NOMO-1 treated with dmso at 0.1 percent for 144 hours (cell line): Measurements from ENCODE around the gene PAIP2.
"Not testable (repeated sequence)": the region's sequence is repeated elsewhere in the genome, so short reads cannot be mapped to it uniquely, and the experiment has no call there.

Source experiments
- DNase-seq: peaks from one replicate; lab custom pipeline; 2025; ENCODE audit not compliant: unreplicated experiment; lab: John Stamatoyannopoulos, UW

Gene PAIP2

DNA sequence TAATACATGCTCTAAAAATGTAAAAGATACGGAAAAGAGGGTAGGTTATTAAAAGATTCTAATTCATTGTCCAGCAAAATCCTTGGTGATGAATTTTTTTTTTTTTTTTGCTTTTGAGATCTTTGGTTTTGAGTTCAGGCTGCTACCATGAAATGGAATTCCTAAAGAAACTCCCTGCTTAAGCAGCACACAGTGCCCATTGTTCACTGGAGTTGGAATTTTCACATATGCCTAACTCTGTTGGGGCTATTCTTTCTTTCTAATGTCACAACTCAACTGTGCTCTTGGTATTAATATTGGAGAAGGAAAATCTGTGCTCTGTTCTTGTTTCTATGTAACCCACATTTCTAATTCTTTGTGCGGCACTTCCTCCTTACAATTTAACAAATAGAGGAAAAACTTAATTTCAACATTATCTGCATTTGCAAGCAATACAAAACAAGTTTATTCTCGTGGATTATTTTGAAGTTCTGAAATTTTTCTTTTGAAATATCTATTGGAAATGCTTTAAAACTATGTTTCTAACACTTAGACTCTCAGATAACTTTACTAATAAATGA, 26.5 kb upstream of the PAIP2 start:
- DNase-seq: no peak

DNA sequence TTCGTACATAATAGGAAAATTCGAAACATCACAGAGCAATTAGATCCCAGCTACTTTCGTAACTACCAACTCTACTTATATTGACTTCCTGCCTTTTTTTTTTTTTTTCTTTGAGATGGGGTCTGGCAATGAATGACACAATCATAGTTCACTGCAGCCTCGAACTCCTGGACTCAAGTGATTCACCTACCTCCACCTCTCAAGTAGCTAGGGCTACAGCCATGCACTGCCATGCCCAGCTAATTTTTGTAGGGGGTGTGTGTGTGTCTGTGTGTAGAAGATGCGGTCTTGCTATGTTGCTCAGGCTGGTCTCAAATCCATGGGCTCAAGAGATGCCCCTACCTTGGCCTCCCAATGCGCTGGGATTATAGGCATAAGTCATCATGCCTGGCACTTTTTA, 5.8 kb upstream of the PAIP2 start:
- no peak for DNase-seq

DNA sequence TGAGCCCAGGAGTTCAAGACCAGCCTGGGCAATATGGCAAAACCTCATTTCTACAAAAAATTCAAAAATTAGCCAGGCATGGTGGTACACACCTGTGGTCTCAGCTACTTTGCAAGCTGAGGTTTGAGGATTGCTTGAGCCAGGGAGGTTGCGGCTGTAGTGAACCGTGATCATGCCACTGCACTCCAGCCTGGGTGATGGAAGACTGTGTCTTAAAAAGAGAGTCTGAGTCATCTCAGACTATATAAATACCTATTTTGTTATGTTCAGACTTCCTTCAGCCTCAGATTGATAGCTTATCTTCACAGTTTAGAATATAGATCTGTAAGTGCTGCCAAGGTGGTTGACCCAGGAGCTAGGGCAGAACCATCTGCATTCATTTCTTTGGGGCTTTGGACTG, 1.6 kb upstream of the PAIP2 start:
- no peak for DNase-seq

DNA sequence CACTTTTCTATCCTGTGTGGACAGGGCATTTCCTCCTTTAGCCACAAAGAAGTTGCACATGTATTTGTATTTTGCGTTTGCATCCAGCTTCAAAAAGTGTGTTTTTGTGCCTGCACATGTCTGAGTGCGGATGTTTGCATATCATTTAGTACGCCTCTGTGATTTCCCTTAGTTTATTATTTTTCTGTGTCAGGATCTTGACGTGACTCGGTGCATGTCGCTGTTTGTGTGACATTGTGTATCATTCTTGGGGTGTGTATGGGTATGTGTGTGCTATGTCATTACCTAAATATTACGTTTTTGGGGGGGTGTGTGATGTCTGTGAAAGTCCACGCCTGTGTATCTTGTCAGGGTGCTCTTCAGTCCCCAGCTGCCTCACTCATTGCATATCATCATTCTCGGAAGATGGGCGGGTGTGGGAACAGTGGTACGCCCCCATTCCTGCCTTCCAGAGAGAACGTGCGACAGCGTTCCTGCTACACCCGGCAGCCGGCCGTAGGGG, 416 bp upstream of the PAIP2 start:
- DNase-seq: no peak

DNA sequence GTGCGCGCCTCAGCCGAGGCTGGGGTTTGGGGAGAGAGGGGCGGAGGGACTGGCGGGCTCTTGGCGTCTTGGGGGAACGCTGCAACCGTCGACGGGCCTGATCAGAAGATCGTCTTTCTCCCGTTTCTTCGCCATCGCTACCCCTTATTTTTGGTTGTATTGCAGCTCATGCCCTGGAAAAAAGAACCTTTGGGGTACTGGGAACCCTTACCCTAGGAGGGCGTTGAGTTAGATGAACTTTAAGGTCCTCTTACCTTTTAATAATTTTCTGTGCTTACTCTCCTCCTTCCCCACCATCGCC, 719 bp downstream of the PAIP2 start:
- no peak for DNase-seq

DNA sequence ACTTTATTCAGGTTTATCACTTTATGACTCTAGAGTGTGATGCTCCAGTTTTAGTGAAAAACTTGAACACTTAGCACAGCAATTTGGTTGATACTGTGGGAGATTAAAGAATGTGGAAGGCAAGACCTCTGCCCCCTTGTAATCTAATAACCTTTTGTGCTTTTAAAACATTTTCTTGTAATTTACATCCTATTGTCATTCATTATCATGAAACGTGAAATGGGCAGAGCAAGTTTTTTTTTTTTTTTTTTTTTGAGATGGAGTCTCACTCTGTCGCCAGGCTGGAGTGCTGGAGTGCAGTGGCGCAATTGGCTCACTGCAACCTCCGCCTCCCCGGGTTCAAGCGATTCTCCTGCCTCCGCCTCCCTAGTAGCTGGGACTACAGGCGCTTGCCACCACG, 1.8 kb downstream of the PAIP2 start:
- DNase-seq: no peak

DNA sequence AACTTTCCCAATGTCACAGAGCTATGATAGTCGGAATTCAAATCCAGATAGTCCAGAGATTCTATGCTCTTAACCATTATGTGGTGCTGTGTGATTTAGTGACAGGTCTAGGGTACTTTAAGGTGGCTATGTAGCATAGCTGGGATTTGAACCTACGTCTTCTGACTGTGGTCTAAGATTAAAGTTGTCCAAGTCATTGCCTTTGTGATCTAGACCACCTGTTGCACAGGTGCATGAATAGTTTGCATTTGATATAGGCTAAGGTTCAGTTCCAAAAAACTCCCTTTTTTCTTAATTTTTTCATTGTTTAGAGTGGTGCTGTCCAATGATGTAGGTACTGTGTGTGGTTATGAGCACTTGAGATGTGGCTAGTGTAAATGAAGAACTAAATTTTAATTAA, 2.5 kb downstream of the PAIP2 start:
- no peak for DNase-seq

DNA sequence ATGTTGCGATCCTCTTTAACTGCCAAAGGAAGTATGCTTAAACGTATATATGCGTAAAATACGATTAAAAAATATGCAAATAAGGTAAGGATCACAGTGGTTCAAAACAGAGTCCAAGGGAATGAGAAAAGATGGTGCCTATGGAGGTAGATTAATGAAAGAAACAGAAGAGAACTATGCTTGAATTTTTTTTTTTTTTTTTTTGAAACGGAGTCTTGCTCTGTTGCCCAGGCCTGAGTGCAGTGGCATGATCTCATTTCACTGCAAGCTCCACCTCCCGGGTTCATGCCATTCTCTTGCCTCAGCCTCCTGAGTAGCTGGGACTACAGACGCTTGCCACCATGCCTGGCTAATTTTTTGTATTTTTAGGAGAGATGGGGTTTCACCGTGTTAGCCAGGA, 3.8 kb downstream of the PAIP2 start:
- DNase-seq: not testable (repeated sequence)

DNA sequence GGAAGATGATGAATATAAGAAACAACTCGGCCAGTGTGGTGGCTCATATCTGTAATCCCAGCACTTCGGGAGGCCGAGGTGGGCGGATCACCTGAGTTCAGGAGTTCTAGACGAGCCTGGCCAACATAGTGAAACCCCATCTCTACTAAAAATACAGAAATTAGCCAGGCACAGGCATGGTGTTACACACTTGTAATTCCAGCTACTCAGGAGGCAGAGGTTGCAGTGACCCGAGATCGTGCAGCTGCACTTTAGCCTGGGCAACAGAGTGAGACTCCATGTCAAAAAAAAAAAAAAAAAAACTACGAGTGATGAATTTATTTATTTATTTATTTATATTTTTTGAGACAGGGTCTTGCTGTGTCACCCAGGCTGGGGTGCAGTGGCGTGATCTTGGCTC, 6.2 kb downstream of the PAIP2 start:
- DNase-seq: not testable (repeated sequence)

DNA sequence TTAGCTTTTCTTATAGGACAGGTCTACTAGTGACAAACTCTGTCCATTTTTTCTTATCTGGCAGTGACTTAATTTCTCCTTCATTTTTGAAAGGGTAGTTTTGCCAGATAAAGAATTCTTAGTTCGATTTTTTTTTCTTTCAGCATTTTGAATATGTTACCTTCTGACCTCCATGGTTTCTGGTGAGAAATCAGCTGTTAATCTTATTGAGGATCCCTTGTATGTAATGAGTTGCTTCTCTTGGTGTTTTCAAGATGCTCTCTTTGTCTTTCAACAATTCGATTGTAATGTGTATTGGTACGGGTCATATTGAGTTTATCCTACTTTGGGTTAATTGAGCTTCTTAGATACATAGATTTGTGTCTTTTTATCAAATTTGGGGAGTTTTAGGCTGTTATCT, 12.5 kb downstream of the PAIP2 start:
- no peak for DNase-seq

DNA sequence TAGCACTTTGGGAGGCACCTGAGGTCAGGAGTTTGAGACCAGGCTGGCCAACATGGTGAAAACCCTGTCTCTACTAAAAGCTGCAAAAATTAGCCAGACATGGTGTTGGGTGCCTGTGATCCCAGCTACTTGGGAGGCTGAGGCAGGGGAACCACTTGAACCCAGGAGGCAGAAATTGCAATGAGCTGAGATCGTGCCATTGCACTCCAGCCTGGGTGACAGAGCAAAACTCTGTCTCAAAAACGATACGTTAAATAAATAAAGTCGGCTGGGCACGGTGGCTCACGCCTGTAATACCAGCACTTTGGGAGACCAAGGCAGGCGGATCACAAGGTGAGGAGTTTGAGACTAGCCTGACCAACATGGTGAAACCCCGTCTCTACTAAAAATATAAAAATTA, 14.2 kb downstream of the PAIP2 start:
- not testable (repeated sequence) for DNase-seq

DNA sequence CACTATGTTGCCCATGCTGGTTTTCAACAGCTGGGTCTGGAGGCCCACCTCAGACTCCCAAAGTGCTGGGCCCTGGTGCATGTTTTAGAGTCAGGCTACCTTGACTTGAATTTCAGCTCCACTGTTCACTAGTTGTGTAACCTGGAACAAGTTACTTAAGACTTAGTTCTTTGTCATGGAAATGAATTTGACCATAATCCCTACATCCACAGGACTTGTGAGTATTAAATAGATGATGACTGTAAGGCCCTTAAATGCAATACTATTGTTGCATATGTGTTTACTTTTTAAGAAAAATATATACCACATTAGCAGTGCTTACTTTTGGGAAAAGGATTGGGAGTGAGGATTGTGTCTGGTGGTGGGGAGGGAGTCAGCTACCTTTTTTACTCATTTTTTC, 16.4 kb downstream of the PAIP2 start:
- DNase-seq: no peak

DNA sequence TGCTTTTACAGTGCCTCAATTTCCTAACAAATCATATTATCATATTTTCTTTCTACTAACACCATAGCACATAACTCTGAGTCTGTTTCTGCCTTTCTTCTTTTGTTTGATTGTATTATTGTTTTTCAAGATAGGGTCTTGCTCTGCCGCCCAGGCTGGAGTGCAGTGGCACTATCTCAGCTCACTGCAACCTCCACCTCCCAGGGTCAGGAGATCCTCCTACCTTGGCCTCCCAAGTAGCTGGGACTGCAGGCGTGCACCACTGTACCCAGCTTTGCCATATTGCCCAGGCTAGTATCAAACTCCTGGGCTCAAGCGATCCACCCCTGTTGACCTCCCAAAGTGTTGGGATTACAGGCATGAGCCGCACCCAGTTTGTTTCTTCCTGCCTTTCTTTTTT, 18.7 kb downstream of the PAIP2 start:
- no peak for DNase-seq

DNA sequence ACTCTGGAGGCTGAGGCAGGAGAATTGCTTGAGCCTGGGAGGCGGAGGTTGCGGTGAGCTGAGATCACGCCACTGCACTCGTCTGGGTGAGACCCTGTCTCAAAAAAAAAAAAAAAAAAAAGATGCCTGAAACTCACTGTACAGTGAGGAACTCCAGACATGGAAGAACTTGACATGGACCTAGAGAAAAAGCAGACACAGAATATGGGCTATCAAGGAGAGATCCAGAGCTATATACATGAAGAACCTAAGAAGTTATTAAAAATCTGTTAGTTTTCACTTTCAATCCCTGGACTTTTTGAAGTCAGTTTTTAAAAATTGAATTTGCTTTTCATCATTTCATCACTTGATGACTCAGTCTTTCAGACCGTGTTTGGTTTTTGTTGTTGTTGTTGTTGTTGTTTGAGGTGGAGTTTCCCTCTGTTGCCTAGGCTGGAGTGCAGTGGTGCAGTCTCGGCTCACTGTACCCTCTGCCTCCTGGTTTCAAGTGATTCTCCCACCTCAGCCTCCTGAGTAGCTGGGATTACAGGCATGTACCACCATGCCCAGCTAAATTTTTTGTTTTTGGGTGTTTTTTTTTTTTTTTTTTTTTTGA, 20.3 kb downstream of the PAIP2 start:
- DNase-seq: no peak

DNA sequence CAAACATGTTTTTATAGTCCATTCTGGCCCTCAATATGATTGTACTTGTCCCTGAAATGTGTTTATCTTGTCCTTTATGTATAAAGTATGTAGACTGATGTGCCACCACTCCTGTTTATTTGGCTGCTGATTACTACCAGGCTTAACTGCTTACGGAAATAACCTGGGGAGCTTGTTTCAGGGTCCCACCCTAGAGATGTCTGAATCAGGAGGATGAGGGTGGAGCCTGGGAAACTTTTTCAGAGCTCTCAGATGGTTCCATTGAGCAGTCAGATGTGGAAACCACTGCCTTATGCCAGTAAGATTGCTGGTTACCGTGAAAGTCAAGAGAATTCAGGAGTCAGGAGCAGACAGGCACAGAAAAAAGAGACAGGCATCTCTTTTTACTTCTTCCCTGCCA, 22.3 kb downstream of the PAIP2 start:
- DNase-seq: no peak

DNA sequence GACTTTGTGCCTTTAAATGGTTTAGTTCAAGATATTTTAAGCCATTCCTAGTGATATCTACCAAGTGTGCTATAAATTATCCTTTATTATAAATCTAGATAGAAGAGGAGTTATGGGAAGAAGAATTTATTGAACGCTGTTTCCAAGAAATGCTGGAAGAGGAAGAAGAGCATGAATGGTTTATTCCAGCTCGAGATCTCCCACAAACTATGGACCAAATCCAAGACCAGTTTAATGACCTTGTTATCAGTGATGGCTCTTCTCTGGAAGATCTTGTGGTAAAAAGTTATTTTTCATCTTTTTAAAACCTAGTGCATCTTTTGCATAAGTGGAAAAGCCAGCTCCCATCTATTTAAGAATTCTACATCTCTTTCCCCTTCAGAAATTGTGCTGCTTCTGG, 22.8 kb downstream of the PAIP2 start:
- no peak for DNase-seq

DNA sequence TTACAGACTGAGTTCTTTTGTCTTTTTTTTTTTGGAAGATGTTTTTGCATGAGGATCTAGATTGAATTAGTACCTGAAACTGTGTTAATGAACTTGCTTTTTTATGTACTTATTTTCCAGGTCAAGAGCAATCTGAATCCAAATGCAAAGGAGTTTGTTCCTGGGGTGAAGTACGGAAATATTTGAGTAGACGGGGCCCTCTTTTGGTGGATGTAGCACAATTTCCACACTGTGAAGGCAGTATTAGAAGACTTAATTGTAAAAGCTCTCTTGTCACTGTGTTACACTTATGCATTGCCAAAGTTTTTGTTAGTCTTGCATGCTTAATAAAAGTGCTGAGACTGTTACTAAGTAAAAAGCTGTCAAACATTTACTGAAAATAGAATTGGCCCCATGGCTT, 27.0 kb downstream of the PAIP2 start:
- DNase-seq: no peak

DNA sequence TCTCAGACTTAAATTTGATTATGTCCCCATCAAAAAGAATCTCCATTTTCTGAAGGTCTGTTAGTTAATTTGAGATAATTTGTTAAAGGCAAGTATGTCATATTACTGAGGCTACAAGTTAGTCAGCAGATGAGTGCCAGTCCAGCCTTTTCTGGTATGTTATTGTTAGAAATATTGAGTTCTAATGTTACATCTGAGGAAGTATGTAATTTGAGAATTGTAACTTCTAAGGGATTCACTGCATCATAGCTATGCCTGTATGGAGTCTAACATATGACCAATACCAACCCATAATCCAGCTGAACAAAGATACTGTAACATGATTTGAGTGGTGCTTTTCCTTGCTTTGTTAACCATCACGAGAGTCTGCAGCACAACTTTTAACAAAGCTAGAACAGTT, 27.5 kb downstream of the PAIP2 start:
- DNase-seq: no peak

DNA sequence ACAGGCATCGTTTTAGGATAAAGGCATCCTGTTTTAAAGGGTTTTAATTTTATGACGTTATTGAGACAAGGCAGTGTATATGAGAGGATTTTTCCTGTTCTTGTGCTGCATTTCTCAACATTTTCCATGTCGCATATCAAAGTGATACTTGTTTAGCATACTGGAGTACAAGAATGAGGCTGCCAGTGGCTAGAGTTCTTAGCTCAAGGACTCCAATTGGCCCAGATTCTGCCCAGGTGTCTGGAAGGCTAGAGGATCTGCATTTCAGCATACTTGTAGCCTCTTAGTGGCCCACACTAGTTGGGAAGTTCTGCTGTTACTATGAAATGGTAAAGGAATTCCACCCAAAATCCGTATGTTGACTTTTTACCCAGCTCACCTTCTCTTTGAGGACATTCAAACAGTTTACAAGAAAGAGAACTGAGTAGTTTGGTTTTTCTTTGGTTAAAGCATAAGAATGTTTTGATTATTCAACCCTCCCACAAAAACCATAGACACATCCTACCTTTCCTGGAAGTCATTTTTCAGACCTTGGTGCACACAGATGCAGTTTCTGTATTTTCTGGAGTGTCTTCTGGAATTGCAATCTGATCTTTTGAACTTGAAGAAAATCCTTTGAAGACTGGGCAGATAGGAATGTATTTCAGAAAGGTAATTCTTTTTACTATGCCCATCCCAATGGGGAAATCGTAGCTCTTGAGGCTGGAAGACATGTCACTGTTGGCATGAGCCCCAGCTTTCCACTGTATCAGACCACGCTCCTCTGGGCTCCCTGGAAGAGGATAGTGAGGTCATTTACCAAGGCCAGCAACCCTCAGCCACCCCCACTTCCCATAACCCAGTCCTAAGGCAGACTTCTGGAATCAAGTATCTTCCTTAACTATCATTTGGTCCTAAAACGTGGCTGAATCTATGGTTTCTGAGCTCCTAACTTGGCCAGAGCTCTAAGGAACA, 30.1 kb downstream of the PAIP2 start:
- DNase-seq: no peak

DNA sequence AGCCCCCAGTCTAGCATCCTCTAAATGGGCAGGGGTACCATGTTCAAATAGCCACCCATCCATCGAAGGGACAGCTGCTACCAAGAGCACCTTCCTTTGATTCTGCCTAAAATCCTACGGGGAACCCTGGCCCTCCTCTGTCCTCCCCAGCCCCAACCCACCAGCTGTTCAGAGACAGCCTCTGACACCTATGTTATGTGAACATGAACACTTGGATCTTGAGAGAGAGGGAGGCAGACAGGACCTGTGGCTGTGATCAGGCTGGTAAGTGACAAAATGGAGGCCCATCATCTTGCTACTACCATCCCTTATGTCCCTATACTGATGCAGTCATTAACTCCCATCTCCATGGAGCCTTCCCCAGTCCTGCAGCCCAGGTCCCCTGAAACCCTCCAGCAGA, 33.3 kb downstream of the PAIP2 start:
- DNase-seq: no peak

DNA sequence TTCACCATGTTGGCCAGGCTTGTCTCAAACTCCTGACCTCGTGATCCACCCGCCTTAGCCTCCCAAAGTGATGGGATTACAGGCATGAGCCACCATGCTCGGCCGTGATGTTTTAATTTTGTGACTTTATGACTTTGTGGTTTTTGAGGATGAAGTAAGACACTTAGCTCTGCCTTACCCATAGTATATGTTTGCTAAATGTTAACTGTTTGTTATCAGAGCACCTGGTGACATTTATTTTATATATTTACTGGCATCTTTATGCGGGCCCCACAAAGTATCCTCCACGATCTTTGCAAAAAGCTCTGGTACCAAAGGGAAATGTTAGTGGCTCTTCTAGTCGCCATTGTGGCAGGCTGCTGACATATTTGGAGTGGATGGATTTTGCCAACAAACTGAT, 34.7 kb downstream of the PAIP2 start:
- DNase-seq: no peak

DNA sequence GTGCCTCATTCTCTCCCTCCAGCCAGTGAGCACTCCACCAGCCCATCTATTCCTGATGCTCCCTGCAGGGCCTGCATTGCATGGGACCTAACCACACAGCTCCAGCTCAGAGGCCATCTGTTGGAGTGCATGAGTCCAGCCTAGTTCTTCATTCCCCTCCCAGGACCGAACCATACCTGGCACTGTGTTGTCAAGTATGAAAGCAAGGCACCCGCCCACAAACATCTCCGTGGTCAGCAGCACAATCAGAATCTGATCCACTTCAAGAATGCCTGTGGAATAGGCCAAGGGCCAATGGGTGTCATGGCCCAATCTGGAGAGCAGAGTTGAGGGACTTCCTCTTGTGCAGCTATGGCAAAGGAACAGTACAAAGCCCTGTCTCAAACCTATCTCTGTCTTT, 35.6 kb downstream of the PAIP2 start:
- no peak for DNase-seq
